H9 (cell line): ENCODE measurements around the gene ZNF528. TPM values are rescaled to one million over a fixed set of nuclear protein-coding genes. Genes with fewer than 3 reads are reported as not detected.

Experiments used
- DNase-seq: peaks from one replicate; pipeline ENCODE4 v3.0.0-alpha.2; 2017
- H2AFZ ChIP-seq: one replicate; pipeline ENCODE4 v1.6.1; 2013; ENCODE audit warnings: mild to moderate bottlenecking, low read length, control low read depth, moderate library complexity
- H2AK5ac ChIP-seq: 2 replicates; pipeline ENCODE4 v1.6.1; 2013; ENCODE audit warnings: low read length, control low read depth, mixed read lengths; ENCODE audit not compliant: insufficient read length
- H2BK120ac ChIP-seq: one replicate; pipeline ENCODE4 v1.6.1; 2013; ENCODE audit warnings: low read depth, mild to moderate bottlenecking, low read length, control low read depth, inconsistent platforms; ENCODE audit not compliant: poor library complexity, severe bottlenecking
- H2BK12ac ChIP-seq: 2 replicates; pipeline ENCODE4 v1.6.1; 2013; ENCODE audit warnings: low read length, control low read depth, mixed read lengths, low read depth; ENCODE audit not compliant: insufficient read length
- H2BK15ac ChIP-seq: 2 replicates; pipeline ENCODE4 v1.6.1; 2013; ENCODE audit warnings: low read depth, low read length, control low read depth
- H2BK20ac ChIP-seq: one replicate; pipeline ENCODE4 v1.6.1; 2013; ENCODE audit warnings: low read depth, mild to moderate bottlenecking, low read length, control low read depth, inconsistent platforms; ENCODE audit not compliant: poor library complexity, severe bottlenecking
- H2BK5ac ChIP-seq: 2 replicates; pipeline ENCODE4 v1.6.1; 2013; ENCODE audit warnings: low read length, control low read depth, mixed read lengths; ENCODE audit not compliant: insufficient read length
- H3K14ac ChIP-seq: 2 replicates; pipeline ENCODE4 v1.6.1; 2013; ENCODE audit warnings: low read length, control low read depth; ENCODE audit not compliant: insufficient read depth
- H3K18ac ChIP-seq: 2 replicates; pipeline ENCODE4 v1.6.1; 2013; ENCODE audit warnings: low read depth, mild to moderate bottlenecking, mixed read lengths, low read length, control low read depth; ENCODE audit not compliant: insufficient read length
- H3K23ac ChIP-seq: 2 replicates; pipeline ENCODE4 v1.6.1; 2013; ENCODE audit warnings: low read length, control low read depth, mixed read lengths, low read depth; ENCODE audit not compliant: insufficient read length
- H3K23me2 ChIP-seq: 2 replicates; pipeline ENCODE4 v1.6.1; 2013; ENCODE audit warnings: low read depth, mild to moderate bottlenecking, mixed read lengths, low read length, control low read depth; ENCODE audit not compliant: insufficient read length, poor library complexity, severe bottlenecking
- H3K27ac ChIP-seq: 2 replicates; pipeline ENCODE4 v1.5.1; 2013; ENCODE audit warnings: low read length, control low read depth, mixed read lengths, low read depth; ENCODE audit not compliant: insufficient read length
- H3K27me3 ChIP-seq: 2 replicates; pipeline ENCODE4 v1.6.1; 2013; ENCODE audit warnings: low read length, control low read depth, inconsistent platforms; ENCODE audit not compliant: insufficient read depth
- H3K4ac ChIP-seq: 2 replicates; pipeline ENCODE4 v1.6.1; 2013; ENCODE audit warnings: low read depth, mild to moderate bottlenecking, control low read depth, inconsistent platforms, low read length, moderate library complexity
- H3K4me1 ChIP-seq: 2 replicates; pipeline ENCODE4 v1.6.1; 2013; ENCODE audit warnings: low read length, control low read depth, inconsistent platforms; ENCODE audit not compliant: insufficient read depth
- H3K4me2 ChIP-seq: 2 replicates; pipeline ENCODE4 v1.6.1; 2013; ENCODE audit warnings: low read length, control low read depth, mixed read lengths; ENCODE audit not compliant: insufficient read length, insufficient read depth
- H3K56ac ChIP-seq: 2 replicates; pipeline ENCODE4 v1.6.1; 2013; ENCODE audit warnings: low read depth, mild to moderate bottlenecking, mixed read lengths, low read length, control low read depth; ENCODE audit not compliant: insufficient read length
- H3K79me1 ChIP-seq: 2 replicates; pipeline ENCODE4 v1.6.1; 2013; ENCODE audit warnings: low read depth, mild to moderate bottlenecking, moderate library complexity, low read length, control low read depth, inconsistent platforms; ENCODE audit not compliant: insufficient read depth, poor library complexity, severe bottlenecking
- H3K79me2 ChIP-seq: 2 replicates; pipeline ENCODE4 v1.6.1; 2013; ENCODE audit warnings: low read length, control low read depth, inconsistent platforms; ENCODE audit not compliant: insufficient read depth
- H3K9ac ChIP-seq: 2 replicates; pipeline ENCODE4 v1.6.1; 2013; ENCODE audit warnings: low read length, control low read depth, mixed read lengths; ENCODE audit not compliant: insufficient read length; ENCODE audit errors: extremely low read depth
- H3K9me3 ChIP-seq: one replicate; pipeline ENCODE4 v1.6.1; 2013; ENCODE audit warnings: low read depth, low read length, inconsistent platforms; ENCODE audit not compliant: control insufficient read depth
- H3T11ph ChIP-seq: one replicate; pipeline ENCODE4 v1.6.1; 2013; ENCODE audit warnings: mild to moderate bottlenecking, low read length, control low read depth, inconsistent platforms
- H4K20me1 ChIP-seq: one replicate; pipeline ENCODE4 v1.6.1; 2013; ENCODE audit not compliant: control insufficient read depth, insufficient read length, insufficient read depth
- H4K5ac ChIP-seq: 2 replicates; pipeline ENCODE4 v1.6.1; 2013; ENCODE audit warnings: low read depth, mild to moderate bottlenecking, mixed read lengths, low read length, control low read depth; ENCODE audit not compliant: insufficient read length
- H4K8ac ChIP-seq: replicated peaks from 2 replicates; pipeline ENCODE4 v1.6.1; 2013; ENCODE audit warnings: low read length, control low read depth, mixed read lengths, low read depth; ENCODE audit not compliant: insufficient read length
- H4K91ac ChIP-seq: 2 replicates; pipeline ENCODE4 v1.6.1; 2013; ENCODE audit warnings: low read depth, mild to moderate bottlenecking, moderate library complexity, mixed read lengths, low read length, control low read depth; ENCODE audit not compliant: insufficient read length
- H3K27ac Mint-ChIP-seq, 3 experiments: 2 replicates in 2 of 3; 3 replicates in 1 of 3; pipeline ENCODE4 v1.8.0; 2020 to 2021; ENCODE audit warnings: mixed read lengths in 3 of 3, mild to moderate bottlenecking in 1 of 3, moderate library complexity in 1 of 3
- H3K27me3 Mint-ChIP-seq: 2 replicates; pipeline ENCODE4 v1.8.0; 2021; ENCODE audit warnings: low read depth, mild to moderate bottlenecking, moderate library complexity, mixed read lengths
- H3K36me3 Mint-ChIP-seq, 3 experiments: 2 replicates in 2 of 3; 3 replicates in 1 of 3; pipeline ENCODE4 v1.8.0; 2020 to 2021; ENCODE audit warnings: low read depth in 3 of 3, mixed read lengths in 3 of 3; ENCODE audit not compliant: insufficient read depth in 1 of 3
- H3K4me1 Mint-ChIP-seq, 2 experiments: 2 replicates each; pipeline ENCODE4 v1.8.0; 2020; ENCODE audit warnings: mixed read lengths in 2 of 2
- H3K4me3 Mint-ChIP-seq, 2 experiments: 2 replicates in 1 of 2; 3 replicates in 1 of 2; pipeline ENCODE4 v1.8.0; 2020 to 2021; ENCODE audit warnings: mild to moderate bottlenecking in 2 of 2, mixed read lengths in 2 of 2, moderate library complexity in 1 of 2
- H3K9me3 Mint-ChIP-seq, 2 experiments: 2 replicates in 1 of 2; 3 replicates in 1 of 2; pipeline ENCODE4 v1.8.0; 2020; ENCODE audit warnings: mild to moderate bottlenecking in 2 of 2, mixed read lengths in 2 of 2, moderate library complexity in 1 of 2
- CTCF ChIP-seq: fragments of 200-600 bp; sonication (generic); conservative IDR thresholded peaks from 3 replicates; pipeline ENCODE4 v1.8.0; 2021; ENCODE audit warnings: antibody characterized with exemption, mild to moderate bottlenecking
- whole genome bisulfite sequencing: extraction: QIAGEN DNeasy Blood & Tissue Kit; methylation state at CpG from one replicate; pipeline ENCODE4 v1.1.7; 2013; ENCODE audit warnings: missing lambda C conversion rate, low lambda C conversion rate, mixed read lengths; ENCODE audit not compliant: insufficient read length; ENCODE audit errors: extremely low coverage; 5-methylcytosine and 5-hydroxymethylcytosine counted together
- total RNA-seq: library from RNA; stranded (reverse); gene quantifications from 2 replicates; pipeline ENCODE4 v1.2.1, GENCODE V29; 2021

ZNF528 gene
- total RNA-seq, 1 experiment from 2014 or later = 0.81 TPM

DNA sequence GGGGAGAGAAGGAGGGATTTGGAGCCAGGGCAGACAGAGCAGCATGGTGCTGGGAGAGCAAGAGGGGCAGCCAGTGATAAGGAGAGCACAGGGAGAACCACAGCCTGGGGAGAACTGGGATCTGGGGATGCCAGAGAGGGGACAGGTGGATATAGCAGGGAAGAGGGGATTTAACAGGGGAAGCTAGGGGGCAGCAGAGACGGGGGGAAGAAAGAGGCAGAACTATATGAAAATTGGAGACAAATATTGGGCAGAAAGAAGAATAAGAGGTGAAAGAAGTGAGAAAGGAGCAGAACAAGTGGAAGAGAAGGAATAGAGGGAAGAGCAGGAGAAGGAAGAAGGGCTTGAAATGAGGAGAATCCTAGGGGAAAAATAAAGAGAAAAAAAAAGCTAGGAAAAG, 6.5 kb upstream of the ZNF528 start:
- Histone ChIP-seq H3K14ac (no peak overlapping the region), H3K9me3 (no peaks in the 10 kb centered on the region), H2BK12ac (no peak overlapping the region), H4K8ac (no peak overlapping the region), H2AK5ac (no peak overlapping the region), H3K27ac (no peak overlapping the region), H4K20me1 (no peaks in the 10 kb centered on the region), H2AFZ (no peak overlapping the region), H3K18ac (no peak overlapping the region), H3K56ac (no peak overlapping the region), H3K79me2 (no peaks in the 10 kb centered on the region), H3K79me1 (no peaks in the 10 kb centered on the region), H3K4ac (no peak overlapping the region), H3K23me2 (no peaks in the 10 kb centered on the region), H3K27me3 (no peaks in the 10 kb centered on the region), H2BK15ac (no peak overlapping the region), H2BK120ac (no peak overlapping the region), H2BK20ac (no peak overlapping the region), H4K5ac (no peak overlapping the region), H3K9ac (no peak overlapping the region), H4K91ac (no peak overlapping the region), H3K4me2 (no peak overlapping the region), H3T11ph (no peak overlapping the region), H2BK5ac (no peak overlapping the region), H3K4me1 (no peaks in the 10 kb centered on the region), H3K23ac (no peak overlapping the region)
- peak; percentile 31 for DNase-seq
- peaks cover 6% of the 10 kb centered on the region for H3K27me3 Mint-ChIP-seq
- no peaks in the 10 kb centered on the region for H3K4me1 Mint-ChIP-seq
- H3K36me3 Mint-ChIP-seq = peaks cover 5 to 9% (median 7%) of the 10 kb centered on the region in 3 experiments; a peak in 5 of 7 replicates
- no peak overlapping the region for H3K27ac Mint-ChIP-seq
- peaks cover 83 to 91% of the 10 kb centered on the region in 2 experiments for H3K9me3 Mint-ChIP-seq
- H3K4me3 Mint-ChIP-seq = no peak overlapping the region
- no CpG with 5 or more reads among the region's 1 CpG for WGBS
- TF ChIP-seq CTCF = peak; percentile 53; the same call in 2 of the 3 replicates
